NCI-H226 (cell line): Measurements from ENCODE around the gene ATG2B.
A peak's percentile ranks its signal among the peaks of the same experiment; 100 is the strongest.

Experiments used
- DNase-seq: peaks from one replicate; pipeline ENCODE4 v3.0.0-alpha.2; 2015

The ATG2B gene

DNA sequence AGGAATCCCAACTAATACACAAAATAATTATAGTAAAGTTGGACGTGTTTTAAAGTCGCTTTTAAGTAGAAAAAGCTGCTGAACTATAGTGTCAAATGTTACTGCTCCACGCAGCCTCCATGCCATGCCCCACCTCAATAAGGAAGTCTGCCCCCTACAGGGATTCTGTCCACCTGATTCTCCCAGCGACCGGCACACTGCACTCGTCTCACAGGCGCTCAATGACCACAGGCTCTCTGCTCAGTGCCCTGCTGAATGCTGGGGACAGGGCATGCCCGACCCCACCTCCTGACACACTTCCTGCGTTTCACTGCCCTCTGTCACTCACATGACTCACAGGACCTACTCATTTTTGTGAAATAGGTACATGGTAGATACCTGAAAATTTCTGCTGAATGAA lies 58.2 kb downstream of the ATG2B start:
- DNase-seq, result no peak

DNA sequence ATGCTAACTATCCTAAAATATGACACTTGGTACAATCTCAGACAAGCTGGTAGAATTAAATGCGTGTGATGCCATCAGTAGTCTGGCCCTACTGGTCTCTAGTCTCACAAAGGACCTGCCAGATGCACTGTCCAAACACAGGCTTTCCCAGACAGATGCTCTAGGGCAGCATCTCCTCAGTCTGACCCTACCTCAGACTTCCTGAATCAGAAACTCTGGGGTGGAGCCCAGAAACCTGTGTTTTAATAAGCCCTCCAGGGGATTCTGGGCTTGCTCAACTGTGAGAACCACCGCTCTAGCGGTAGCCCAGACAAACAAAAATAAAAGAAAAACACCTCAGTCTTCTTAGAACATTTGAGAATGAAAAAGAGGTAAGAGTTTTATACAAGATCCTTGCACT lies 59.2 kb downstream of the ATG2B start:
- DNase-seq, result no peak

DNA sequence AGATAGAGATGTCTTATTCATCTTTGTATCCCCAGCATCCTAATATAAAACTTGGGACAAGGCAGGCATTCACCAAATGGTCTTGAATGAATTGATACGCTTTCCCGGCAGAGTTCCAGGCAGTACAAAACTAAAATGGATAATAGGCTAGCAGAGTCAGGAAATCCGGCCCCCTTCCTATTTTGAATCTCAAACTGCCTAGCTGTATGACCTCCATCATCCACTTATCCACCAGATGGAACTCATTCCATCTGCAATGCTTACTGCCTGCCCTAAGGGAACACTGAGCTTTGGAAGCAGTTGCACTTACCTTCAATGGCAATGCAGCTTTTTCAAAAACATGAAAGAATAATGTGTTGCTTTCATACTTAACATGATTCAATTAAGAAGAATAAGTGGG lies 63.7 kb downstream of the ATG2B start:
- no peak for DNase-seq

- DNase-seq, result no peak
Observed at GRCh38 chr14:96297997-96298515, 65.1 kb downstream of the ATG2B start.

DNA sequence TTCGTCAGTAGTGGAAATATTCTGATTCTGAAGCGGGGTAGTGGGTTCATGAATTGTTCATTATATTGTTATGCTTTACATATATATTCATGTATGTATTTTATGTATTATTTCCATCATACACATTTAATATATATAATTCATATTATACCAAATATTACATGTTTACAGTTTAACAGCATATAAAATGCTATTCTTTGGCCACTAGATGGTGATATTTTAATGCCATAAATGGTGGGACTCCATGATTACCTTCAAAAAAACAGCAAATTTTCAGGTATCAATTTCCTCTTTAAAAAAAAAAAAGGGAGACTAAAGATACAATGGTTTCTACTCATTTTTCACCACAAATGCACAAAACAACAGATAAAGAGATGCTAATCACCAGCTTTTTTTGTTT lies 66.1 kb downstream of the ATG2B start:
- DNase-seq, result no peak

DNA sequence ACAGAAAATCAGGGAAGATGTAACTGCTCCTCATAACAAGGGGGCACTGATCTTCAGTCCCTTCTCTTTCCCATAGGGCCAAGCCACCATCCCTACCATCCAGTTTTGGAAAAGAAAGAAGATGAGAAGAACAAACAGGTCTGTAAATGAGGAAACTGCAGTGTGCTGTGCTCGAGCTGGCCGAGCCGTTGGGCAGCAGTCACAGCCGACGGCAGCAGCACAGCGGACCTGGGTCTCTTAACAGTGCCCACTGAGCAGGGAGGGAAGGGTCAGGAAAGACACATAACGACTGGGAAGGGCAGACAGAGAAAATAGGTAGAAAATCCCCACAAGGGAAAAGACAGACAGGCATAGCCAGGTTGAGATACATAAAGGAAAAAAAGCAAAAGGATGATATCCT lies 68.9 kb downstream of the ATG2B start:
- no peak for DNase-seq

DNA sequence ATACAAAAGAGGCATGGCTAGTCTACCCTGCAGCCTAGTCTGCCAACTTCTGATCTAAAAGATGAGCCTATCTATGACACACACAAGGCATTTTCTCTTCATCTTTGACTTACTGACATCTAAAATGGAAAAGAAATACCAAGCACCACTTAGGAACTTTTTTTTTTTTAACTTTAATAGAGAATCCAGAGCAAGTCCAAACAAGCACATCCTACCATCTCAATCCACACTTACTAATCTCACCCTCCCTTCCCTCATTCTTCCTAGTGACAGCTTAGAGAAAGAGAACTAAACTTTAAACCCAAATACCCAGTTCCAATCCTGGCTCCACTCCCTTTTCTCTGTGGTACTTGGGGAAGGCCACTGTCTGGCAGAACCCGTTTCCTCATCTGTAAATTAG lies 75.3 kb downstream of the ATG2B start:
- DNase-seq, result no peak

- DNase-seq, result no peak
Observed at GRCh38 chr14:96286251-96286650, 76.9 kb downstream of the ATG2B start.

GRCh38 chr14:96285667-96286066 lies 77.5 kb downstream of the ATG2B start:
- DNase-seq, result no peak

DNA sequence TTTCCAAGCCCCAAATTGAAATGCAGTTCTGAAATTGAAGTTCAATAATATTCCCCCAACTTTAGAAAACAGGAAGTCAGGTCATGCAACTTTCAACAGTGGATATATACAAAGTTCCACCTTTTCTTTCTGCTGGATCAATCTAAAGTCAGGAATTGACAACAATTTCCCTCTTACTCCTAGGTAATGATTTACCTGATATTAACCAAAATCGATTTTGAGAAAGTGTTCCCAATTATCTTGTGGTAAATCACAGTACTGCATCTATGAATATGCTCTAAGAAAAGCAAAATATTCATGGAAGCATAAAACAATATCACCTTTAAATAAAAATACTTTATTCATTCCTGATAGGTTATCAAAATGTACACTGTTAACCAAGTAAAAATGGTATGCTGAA lies 78.7 kb downstream of the ATG2B start:
- no peak for DNase-seq

DNA sequence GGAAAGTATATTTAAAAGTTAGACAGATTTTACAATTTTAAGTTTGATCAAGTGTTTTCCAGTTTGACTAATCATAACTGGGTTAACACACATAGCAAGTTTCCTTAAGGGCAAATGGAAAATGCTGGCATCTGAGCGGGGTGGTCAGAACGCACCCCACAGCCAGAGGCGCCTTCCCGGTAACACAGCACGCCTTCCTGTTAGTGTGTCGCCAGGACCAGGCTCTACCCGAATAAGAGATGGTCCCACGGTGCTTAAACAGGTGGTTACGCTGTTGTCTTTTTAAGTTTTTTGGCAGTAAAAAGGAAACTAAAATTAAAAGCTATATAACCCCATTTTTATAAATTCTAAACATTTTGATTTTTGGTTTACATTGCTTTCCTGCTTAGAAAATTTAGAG lies 79.1 kb downstream of the ATG2B start:
- DNase-seq, result no peak

DNA sequence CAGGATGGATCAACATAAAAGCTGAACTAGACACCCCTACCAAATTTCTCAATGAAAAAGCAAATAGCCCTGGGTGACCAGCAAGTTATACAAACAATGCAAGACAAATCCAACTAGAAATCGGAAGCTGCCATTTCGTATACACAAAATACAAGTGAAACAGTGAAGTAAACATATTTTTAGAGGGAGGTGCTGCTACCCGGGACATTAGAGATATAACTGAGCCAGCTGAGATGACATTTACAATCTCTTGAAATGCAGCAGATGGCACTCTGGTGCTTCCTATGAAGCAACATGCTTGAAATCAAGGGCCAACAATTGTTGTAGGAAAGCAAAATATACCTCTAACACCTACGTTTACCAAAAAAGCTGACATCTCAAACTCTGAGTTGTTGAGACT lies 81.7 kb downstream of the ATG2B start:
- DNase-seq, result no peak

DNA sequence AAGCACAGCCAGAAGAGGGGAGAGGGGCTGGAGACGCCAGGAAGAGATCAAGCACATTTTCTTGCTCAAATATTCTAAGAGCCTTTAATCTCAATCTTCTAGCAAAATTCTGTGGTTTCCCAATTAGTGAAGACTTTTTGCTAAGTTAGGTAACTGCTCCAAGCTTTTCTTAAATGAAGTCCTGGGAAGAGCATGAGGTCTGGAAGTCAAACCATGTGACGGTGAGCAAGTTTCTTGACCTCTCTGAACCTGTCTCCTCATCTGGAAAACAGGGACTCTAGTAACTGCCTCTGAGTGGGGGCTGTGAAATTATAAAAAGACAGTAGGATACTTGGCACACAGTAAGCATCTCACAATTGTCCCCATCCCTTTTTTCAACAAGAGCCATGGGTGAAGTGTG lies 83.0 kb downstream of the ATG2B start:
- DNase-seq, result no peak

- DNase-seq, result no peak
Observed at GRCh38 chr14:96279564-96279963, 83.6 kb downstream of the ATG2B start.

DNA sequence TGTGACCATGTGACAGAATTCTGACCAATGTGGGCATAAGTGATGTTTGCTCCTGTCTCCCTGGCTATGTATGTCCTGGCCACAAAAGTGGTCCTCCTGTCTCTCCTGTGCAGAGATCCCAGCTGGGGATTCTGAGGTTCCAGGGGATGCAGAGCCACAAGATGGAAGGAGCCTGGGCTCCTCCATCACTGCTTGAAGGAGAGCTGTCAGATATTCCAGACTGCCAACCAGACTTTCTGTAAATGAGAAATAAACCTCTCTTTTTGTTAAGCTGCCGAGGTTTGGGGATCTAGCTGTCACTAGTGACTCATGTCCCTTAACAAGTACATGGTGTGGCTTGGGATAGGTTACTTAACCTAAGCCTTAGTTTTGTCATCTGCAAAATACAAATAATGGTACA lies 85.3 kb downstream of the ATG2B start:
- DNase-seq, result no peak

DNA sequence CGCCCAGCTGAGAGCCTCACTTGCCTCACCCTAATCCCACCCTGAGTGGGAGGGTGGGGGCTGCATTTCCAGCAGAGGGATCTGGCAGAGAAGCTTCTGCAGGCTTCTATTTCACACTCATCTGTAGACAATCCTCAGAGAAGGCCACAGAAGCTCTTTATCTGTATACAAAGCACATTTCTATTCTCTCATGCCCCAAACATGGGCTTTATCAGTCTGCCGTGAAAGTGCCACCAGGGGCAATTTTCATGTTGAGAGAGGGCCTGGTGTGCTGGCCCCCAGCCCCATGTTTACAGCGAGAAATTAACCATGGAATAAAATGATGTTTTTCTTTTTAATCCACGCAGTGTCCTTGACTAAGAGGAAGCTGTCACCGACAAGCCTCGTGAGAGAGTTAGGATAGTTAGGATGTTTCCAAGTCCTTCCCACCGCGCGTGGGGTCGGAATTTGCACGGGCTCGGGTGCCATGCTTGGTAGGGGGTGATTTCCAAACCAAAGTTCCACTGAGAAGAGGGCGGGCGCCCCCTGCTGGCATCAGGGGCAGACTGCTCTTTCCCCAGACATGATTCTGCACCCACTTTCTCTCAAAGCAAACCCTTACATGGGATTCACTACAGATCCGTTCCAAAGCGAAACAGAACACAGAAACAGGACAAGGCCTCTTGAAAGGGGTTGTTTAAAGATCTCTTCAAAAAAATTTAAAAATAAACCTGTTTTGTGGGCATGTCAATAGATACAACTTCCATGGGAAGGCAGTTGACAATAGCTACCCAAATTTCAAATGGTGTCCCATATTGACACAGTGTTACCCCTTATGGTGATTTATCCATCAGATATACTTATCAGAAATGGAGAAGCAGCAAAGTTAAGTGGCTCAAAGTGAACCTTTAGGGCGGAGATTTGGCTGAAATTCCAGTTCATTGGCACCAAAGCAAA lies 87.7 kb downstream of the ATG2B start:
- DNase-seq, result no peak

DNA sequence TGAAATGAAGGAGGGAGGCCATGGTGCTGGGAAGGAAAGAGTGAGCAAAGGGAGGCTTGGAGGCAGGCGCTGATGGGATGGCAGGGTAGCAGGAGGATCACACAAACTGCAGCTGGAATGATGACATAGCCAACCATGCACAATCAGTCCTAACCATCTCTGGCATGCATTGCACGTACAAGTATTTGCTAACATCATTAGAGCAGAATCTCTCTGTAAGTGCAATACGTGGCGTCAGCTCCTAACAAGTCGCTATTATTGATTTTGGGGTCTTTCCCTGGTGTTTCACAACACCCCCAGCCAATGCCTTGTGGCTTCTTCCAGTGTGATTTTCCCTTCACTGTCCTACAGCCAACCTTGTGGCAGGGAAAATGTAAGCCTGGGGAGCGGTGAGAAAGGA lies 88.6 kb downstream of the ATG2B start:
- no peak for DNase-seq

- no peak for DNase-seq
Observed at GRCh38 chr14:96274122-96274521, 89.0 kb downstream of the ATG2B start.

DNA sequence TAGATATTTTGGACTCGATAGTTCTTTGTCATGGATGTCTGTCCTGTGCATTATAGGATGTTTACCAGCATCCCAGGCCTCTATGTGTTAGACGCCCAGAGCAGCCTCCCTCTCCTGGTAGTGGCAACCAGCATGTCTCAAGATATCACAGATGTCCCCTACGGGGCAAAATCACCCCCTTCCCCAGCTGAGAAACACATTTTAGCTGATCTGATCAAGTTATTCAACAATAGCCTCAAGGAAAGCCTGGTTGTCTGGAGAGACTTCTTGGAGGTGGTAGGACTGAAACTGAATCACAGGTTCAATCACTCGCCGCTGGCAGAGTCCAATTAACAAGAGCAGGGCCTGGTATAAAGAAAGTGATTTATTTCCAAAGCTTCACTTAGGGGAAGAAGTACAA lies 89.5 kb downstream of the ATG2B start:
- no peak for DNase-seq

DNA sequence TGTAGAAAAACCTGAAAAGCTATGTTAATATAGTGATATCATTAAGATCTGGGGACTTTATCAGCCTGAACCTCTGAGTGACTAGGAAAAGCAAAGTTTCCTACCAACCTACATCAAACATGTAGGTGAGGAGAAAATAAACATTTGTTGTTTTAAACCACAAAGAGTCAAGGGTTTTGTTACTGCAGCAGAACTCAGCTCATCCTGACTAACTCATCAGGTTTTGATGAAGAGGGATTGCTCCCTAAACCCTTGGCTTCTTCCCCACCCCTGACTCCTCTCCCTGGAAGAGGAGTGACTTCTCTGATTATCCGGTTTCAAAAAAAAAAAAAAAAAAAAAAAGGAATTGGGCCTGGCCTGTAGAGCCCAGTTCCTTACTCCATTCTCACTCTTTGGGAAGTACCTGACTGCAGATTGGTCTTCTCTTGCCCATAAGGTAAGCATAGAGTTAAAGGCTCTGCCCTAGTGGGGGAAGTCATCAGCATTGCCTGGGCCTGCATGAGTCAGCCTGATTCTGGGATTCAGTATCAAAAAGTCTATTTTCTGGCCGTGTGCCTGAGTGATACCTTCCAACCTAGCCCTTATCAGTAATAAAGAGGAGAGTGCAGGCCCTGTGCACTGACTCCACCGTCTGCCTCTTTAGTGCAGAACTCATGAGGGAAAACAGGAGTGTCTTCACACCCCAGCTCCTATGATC lies 90.2 kb downstream of the ATG2B start:
- DNase-seq, result peak; percentile 94

- peak; percentile 47 for DNase-seq
Observed at GRCh38 chr14:96271421-96271762, 91.7 kb downstream of the ATG2B start.

- peak; percentile 46 for DNase-seq
Observed at GRCh38 chr14:96270565-96271420, 92.3 kb downstream of the ATG2B start.

- no peak for DNase-seq
Observed at GRCh38 chr14:96269359-96269710, 93.8 kb downstream of the ATG2B start.
